Left ventricle myocardium inferior (tissue), 1 donor: ENCODE measurements around the gene P4HA2. TPM values are rescaled to one million over a fixed set of nuclear protein-coding genes. Genes with fewer than 3 reads are reported as not detected.
A peak's percentile ranks its signal among the peaks of the same experiment; 100 is the strongest.

Source experiments
- DNase-seq: peaks from one replicate; pipeline ENCODE4 v3.0.0-alpha.2; 2020
- H3K27ac ChIP-seq: fragments of 200-600 bp; replicated peaks from 2 replicates; pipeline ENCODE4 v1.8.0; 2021
- H3K27me3 ChIP-seq: fragments of 200-600 bp; 2 replicates; pipeline ENCODE4 v1.8.0; 2021; ENCODE audit warnings: low read depth
- H3K36me3 ChIP-seq: fragments of 200-600 bp; 2 replicates; pipeline ENCODE4 v1.8.0; 2021
- H3K4me1 ChIP-seq: fragments of 200-600 bp; 2 replicates; pipeline ENCODE4 v1.8.0; 2021
- H3K4me3 ChIP-seq: fragments of 200-600 bp; 2 replicates; pipeline ENCODE4 v1.8.0; 2021; ENCODE audit warnings: mild to moderate bottlenecking, moderate library complexity
- H3K9me3 ChIP-seq: fragments of 200-600 bp; replicated peaks from 2 replicates; pipeline ENCODE4 v1.8.0; 2021
- intact Hi-C: fragments of 100-400 bp; cut with micrococcal nuclease; formaldehyde crosslinking; loops from one replicate; pipeline ENCODE4 v1.11.0; 2022
- total RNA-seq: library from RNA; stranded (reverse); fragmentation: NEBNext Ultra II Directional; extraction: Animal tissue kit (Norgen Biotek cat#: 25700); gene quantifications from one replicate; pipeline ENCODE4 v1.2.1, GENCODE V29; 2021
- TF ChIP-seq, protein P1 (sequence below): fragments of 200-600 bp; IDR thresholded peaks from 2 replicates; pipeline ENCODE4 v1.8.0; 2021; ENCODE audit warnings: antibody characterized with exemption, mild to moderate bottlenecking, borderline replicate concordance
- donor health status: DM: no; HTN: yes; CAD: no; lungs with severe emphysema.

P4HA2 gene
- total RNA-seq, 1 donor from 2014 or later = 80.5 TPM

DNA sequence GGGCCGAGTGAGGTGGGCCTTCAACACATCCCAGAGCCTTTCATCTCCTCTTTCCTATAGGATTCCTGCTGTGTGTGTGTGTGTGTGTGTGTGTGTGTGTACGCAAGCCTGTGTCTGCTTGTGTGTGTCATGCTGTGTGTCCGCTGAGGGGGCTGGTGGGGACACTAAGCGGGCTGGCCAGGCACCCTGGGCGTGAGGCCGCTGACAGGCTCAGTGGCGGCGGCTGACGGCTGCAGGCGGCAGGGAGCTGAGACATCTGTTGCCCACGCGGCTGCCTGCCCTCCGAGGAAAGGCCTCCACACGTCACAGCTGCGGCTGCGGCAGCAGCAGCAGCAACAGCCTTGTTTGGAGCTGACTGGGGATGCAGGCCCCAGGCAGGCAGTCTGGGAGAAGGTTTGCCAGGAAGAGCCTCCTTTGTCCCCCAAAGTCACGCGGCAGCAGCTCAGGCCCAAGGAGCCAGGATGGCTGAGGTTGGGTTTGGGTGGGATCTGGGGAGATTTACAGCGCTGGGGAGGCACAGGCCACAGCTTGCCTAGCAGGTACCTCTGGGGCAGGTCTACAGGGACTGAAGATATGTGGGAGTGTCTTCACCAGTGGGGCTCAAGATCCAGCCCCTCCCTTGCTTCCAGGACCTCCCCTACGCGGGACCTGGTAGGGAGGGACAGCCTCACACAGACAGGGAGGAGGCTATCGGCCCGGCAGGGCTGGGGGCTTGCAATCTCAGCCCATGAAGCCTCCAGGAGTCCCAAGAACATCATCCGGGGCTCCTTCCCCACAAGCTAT is 31.6 kb upstream of the P4HA2 start:
- H3K4me3 ChIP-seq = peak overlapping the region; percentile 69

GRCh38 chr5:132258102-132259068 is 30.7 kb upstream of the P4HA2 start:
- no peak for DNase-seq
- TF ChIP-seq, protein P1, sequence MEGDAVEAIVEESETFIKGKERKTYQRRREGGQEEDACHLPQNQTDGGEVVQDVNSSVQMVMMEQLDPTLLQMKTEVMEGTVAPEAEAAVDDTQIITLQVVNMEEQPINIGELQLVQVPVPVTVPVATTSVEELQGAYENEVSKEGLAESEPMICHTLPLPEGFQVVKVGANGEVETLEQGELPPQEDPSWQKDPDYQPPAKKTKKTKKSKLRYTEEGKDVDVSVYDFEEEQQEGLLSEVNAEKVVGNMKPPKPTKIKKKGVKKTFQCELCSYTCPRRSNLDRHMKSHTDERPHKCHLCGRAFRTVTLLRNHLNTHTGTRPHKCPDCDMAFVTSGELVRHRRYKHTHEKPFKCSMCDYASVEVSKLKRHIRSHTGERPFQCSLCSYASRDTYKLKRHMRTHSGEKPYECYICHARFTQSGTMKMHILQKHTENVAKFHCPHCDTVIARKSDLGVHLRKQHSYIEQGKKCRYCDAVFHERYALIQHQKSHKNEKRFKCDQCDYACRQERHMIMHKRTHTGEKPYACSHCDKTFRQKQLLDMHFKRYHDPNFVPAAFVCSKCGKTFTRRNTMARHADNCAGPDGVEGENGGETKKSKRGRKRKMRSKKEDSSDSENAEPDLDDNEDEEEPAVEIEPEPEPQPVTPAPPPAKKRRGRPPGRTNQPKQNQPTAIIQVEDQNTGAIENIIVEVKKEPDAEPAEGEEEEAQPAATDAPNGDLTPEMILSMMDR = no peak
- H3K9me3 ChIP-seq = no peaks in the 10 kb centered on the region
- peaks cover 73% of the 10 kb centered on the region for H3K4me1 ChIP-seq
- H3K4me3 ChIP-seq = peak overlapping the region; percentile 69
- H3K36me3 ChIP-seq = no peaks in the 10 kb centered on the region
- peak overlapping the region; percentile 78 for H3K27ac ChIP-seq
- no peaks in the 10 kb centered on the region for H3K27me3 ChIP-seq
- intact Hi-C loops = no loop called here

More for the DNA sequence above, 31.6 kb upstream of the P4HA2 start:
- peak; percentile 69 for DNase-seq
- H3K36me3 ChIP-seq = no peaks in the 10 kb centered on the region
- H3K9me3 ChIP-seq = no peaks in the 10 kb centered on the region
- intact Hi-C loops = no loop called here
- H3K27ac ChIP-seq = peak overlapping the region; percentile 78
- TF ChIP-seq, protein P1 = no peak
- H3K4me1 ChIP-seq = peaks cover 78% of the 10 kb centered on the region
- H3K27me3 ChIP-seq = no peaks in the 10 kb centered on the region

DNA sequence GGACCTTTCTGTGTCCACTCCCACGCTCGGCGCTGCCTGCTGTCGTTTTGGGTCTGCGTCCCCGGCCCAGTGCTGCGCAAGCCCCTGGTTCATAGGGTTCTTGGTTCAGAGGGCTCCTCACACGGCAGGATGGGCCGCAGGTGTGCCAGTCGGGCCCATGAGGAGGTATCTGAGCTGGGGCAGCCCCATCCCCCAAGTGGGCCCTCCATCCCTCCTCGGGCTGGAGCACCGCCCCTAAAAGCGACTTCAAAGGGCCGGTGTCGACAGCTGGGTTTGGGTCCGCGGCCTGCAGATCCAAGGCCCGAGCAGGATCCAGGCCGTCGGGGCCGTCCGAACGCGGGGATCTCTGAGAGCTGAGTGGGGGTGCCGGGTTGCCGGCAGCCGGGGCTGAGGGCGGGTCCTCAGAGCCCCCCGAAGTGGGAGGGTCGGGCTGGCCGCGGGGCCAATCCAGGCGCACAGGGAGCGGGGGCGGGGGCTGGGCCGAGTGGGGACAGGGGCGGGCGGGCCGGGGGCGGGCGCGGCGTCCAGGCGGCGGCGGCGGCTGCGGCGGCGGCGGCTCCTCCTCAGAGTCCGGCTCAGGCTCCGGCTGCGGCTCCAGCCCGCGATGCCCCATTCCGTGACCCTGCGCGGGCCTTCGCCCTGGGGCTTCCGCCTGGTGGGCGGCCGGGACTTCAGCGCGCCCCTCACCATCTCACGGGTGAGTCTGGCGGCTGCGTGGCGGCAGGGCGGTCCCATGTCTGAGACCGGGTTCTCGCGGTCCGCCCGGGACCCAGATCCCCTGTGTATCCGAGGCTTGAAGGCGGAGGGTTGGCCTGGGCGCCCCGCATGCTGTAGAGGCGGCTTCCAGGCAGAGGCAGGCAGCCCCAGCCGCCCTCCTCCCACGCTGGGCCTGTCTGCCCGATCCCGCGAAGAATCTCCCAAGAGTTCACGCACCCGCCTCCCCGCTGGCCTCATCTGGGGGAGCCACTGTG is 29.8 kb upstream of the P4HA2 start, which contains the start of gene PDLIM4:
PDLIM4 (plus strand) TSS at position 566 of the 971 bp plus-strand sequence; CDS start at position 605, 39 bp downstream.
- no peak for DNase-seq
- intact Hi-C loops = no loop called here

DNA sequence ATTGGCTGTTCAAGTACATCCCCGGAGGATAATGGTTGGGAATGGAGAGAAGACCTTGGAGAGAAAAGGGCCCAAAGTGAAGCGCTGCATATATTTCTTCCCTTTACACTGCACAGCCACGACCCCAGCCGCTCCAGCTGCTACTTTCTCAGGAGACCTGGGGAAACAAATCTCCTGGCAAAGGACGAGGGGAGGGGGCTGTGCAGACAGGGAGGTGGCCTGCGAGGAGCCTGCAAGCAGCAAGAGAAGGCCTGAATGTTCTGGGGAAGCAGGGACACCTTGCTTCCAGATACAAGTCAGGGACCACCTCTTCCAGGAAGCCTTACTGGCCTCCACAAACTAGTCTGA is 29.1 kb upstream of the P4HA2 start:
- Histone ChIP-seq H3K9me3 (no peaks in the 10 kb centered on the region), H3K4me1 (peaks cover 63% of the 10 kb centered on the region), H3K36me3 (no peaks in the 10 kb centered on the region), H3K4me3 (peak overlapping the region; percentile 69), H3K27ac (peak overlapping the region; percentile 78), H3K27me3 (no peaks in the 10 kb centered on the region)
- no peak for DNase-seq
- TF ChIP-seq, protein P1 = no peak
- intact Hi-C loops = no loop called here

More for the DNA sequence above, 29.8 kb upstream of the P4HA2 start, which contains the start of gene PDLIM4:
- no peaks in the 10 kb centered on the region for H3K36me3 ChIP-seq
- peak within 1 kb of the TSS; percentile 69 for H3K4me3 ChIP-seq
- TF ChIP-seq, protein P1 = no peak
- no peaks in the 10 kb centered on the region for H3K27me3 ChIP-seq
- peak within 1 kb of the TSS; percentile 78 for H3K27ac ChIP-seq
- no peaks in the 10 kb centered on the region for H3K9me3 ChIP-seq
- H3K4me1 ChIP-seq = peaks cover 70% of the 10 kb centered on the region
